HG02973 (cell line): Measurements from ENCODE around the gene CCNL2.
"Not testable (repeated sequence)": the region's sequence is repeated elsewhere in the genome, so short reads cannot be mapped to it uniquely, and the experiment has no call there.

Experiments used
- ATAC-seq: cut with Tn5 transposase; IDR thresholded peaks from one replicate; pipeline ENCODE4 v1.9.1; 2021; ENCODE audit warnings: moderate library complexity; ENCODE audit not compliant: unreplicated experiment

Gene CCNL2

GRCh38 chr1:1374929-1375662 is 24.0 kb downstream of the CCNL2 start, which contains the start of gene AURKAIP1:
AURKAIP1 (minus strand) TSS chr1:1375207; CDS start chr1:1374756, 451 bp downstream.
- peak; percentile 78 for ATAC-seq

- no peak for ATAC-seq
Observed at GRCh38 chr1:1374589-1374928, 24.6 kb downstream of the CCNL2 start.

GRCh38 chr1:1373815-1374588 is 25.1 kb downstream of the CCNL2 start:
- no peak for ATAC-seq

GRCh38 chr1:1373051-1373814 is 25.9 kb downstream of the CCNL2 start:
- no peak for ATAC-seq

GRCh38 chr1:1371746-1372711 is 27.1 kb downstream of the CCNL2 start:
- no peak for ATAC-seq

GRCh38 chr1:1371364-1371745 is 27.8 kb downstream of the CCNL2 start:
- ATAC-seq: no peak

GRCh38 chr1:1370771-1371300 is 28.3 kb downstream of the CCNL2 start:
- ATAC-seq: no peak

GRCh38 chr1:1370094-1370493 is 29.0 kb downstream of the CCNL2 start:
- ATAC-seq: not testable (repeated sequence)

GRCh38 chr1:1367315-1367714 is 31.8 kb downstream of the CCNL2 start:
- ATAC-seq: no peak

- no peak for ATAC-seq
Observed at GRCh38 chr1:1366699-1367066, 32.5 kb downstream of the CCNL2 start.

GRCh38 chr1:1365875-1366698 is 33.0 kb downstream of the CCNL2 start:
- no peak for ATAC-seq

- no peak for ATAC-seq
Observed at GRCh38 chr1:1364266-1364665, 34.9 kb downstream of the CCNL2 start.

- no peak for ATAC-seq
Observed at GRCh38 chr1:1361982-1362423, 37.1 kb downstream of the CCNL2 start.

- no peak for ATAC-seq
Observed at GRCh38 chr1:1361233-1361981, 37.7 kb downstream of the CCNL2 start.

- no peak for ATAC-seq
Observed at GRCh38 chr1:1360506-1361169, 38.5 kb downstream of the CCNL2 start.

- no peak for ATAC-seq
Observed at GRCh38 chr1:1359664-1360468, 39.3 kb downstream of the CCNL2 start.

- no peak for ATAC-seq
Observed at GRCh38 chr1:1359308-1359663, 39.8 kb downstream of the CCNL2 start.
